HCT116 (cell line): ENCODE data around the gene LAMB4. TPM values are rescaled to one million over a fixed set of nuclear protein-coding genes. Genes with fewer than 3 reads are reported as not detected.

ENCODE experiments used
- ATAC-seq: fragments of 200-7000 bp; cut with Tn5 transposase; 2 replicates; pipeline ENCODE4 v1.9.1; 2020; ENCODE audit warnings: mild to moderate bottlenecking, moderate library complexity
- BruUV-seq: library from RNA; stranded (reverse); fragments of 400-500 nt; replicated peaks from 2 replicates; lab custom pipeline; 2021; lab: Mats Ljungman, UMichigan
- CTCF ChIA-PET: fragments of 300-600 bp; sonication (Branson Sonifier 250); formaldehyde crosslinking; loops from one replicate; lab custom pipeline; 2021; ENCODE audit warnings: antibody characterized with exemption; lab: Charles Lee
- POLR2A ChIA-PET: fragments of 300-600, 350-600 bp; sonication (Branson Sonifier 250); formaldehyde crosslinking; loops from one replicate; lab custom pipeline; 2021; ENCODE audit warnings: antibody characterized with exemption; lab: Charles Lee
- RAD21 ChIA-PET, 2 experiments: fragments of 300-600 bp; sonication (Branson Sonifier 250); formaldehyde crosslinking; loops; one replicate each; lab custom pipeline; 2023; ENCODE audit warnings: low total read pairs in 2 of 2; ENCODE audit not compliant: uncharacterized antibody in 2 of 2, unreplicated experiment in 2 of 2, low non-redundant PET in 1 of 2; lab: Charles Lee
- DNase-seq: peaks from one replicate; pipeline ENCODE4 v3.0.0-alpha.2; 2010; ENCODE audit warnings: low read depth, low spot score
- H2AFZ ChIP-seq: fragments of 200-600 bp; shearing (Covaris generic), sonication (generic); 2 replicates; pipeline ENCODE4 v1.6.1; 2017; ENCODE audit warnings: low read depth, mixed run types, mixed read lengths, antibody characterized with exemption, low read length; ENCODE audit not compliant: poor library complexity, severe bottlenecking
- H3K27ac ChIP-seq: 2 replicates; pipeline ENCODE4 v1.5.1; 2012; ENCODE audit warnings: low read depth, low read length
- H3K27me3 ChIP-seq: fragments of 200-600 bp; sonication (generic); 2 replicates; pipeline ENCODE4 v1.6.1; 2016; ENCODE audit warnings: mixed run types, low read length, mixed read lengths; ENCODE audit not compliant: insufficient read depth
- H3K36me3 ChIP-seq, 2 experiments: fragments of 200-500 bp in 1 of 2; fragments of 200-600 bp in 1 of 2; sonication (Bioruptor generic) in 1 of 2; sonication (generic) in 1 of 2; 2 replicates each; pipeline versions ENCODE4 v1.5.1 to v1.6.1; 2014 to 2016; ENCODE audit warnings: low read length in 2 of 2, inconsistent platforms in 1 of 2, mixed read lengths in 1 of 2, mixed run types in 1 of 2; ENCODE audit not compliant: insufficient read depth in 2 of 2, control insufficient read depth in 1 of 2
- H3K4me1 ChIP-seq, 2 experiments: fragments of 200-600 bp in 1 of 2; sonication (generic) in 1 of 2; 2 replicates each; pipeline versions ENCODE4 v1.5.1 to v1.6.1; 2012 to 2017; ENCODE audit warnings: low read length in 2 of 2, inconsistent platforms in 1 of 2, mild to moderate bottlenecking in 1 of 2, mixed read lengths in 1 of 2, mixed run types in 1 of 2, moderate library complexity in 1 of 2; ENCODE audit not compliant: insufficient read depth in 2 of 2, control insufficient read depth in 1 of 2
- H3K4me2 ChIP-seq: fragments of 200-600 bp; sonication (generic); 2 replicates; pipeline ENCODE4 v1.6.1; 2017; ENCODE audit warnings: mixed run types, low read length, mixed read lengths
- H3K4me3 ChIP-seq, 2 experiments: fragments of 200-600 bp in 1 of 2; sonication (generic) in 1 of 2; replicated peaks in 1 of 2; 2 replicates each; pipeline ENCODE4 v1.5.1; 2011 to 2016; ENCODE audit warnings: low read length in 2 of 2, control low read depth in 1 of 2, low read depth in 1 of 2, mild to moderate bottlenecking in 1 of 2, mixed read lengths in 1 of 2, mixed run types in 1 of 2
- H3K79me2 ChIP-seq: fragments of 200-600 bp; sonication (generic); 2 replicates; pipeline ENCODE4 v1.6.1; 2017; ENCODE audit warnings: mild to moderate bottlenecking, mixed run types, low read length, moderate library complexity, mixed read lengths; ENCODE audit not compliant: insufficient read depth
- H3K9ac ChIP-seq: fragments of 200-600 bp; sonication (generic); 2 replicates; pipeline ENCODE4 v1.6.1; 2016; ENCODE audit warnings: low read length, mixed read lengths
- H3K9me2 ChIP-seq: fragments of 200-600 bp; sonication (generic), shearing (Covaris generic); 2 replicates; pipeline ENCODE4 v1.6.1; 2017; ENCODE audit warnings: mixed run types, mild to moderate bottlenecking, moderate library complexity; ENCODE audit not compliant: insufficient read depth
- H3K9me3 ChIP-seq, 2 experiments: fragments of 200-500 bp in 1 of 2; fragments of 200-600 bp in 1 of 2; sonication (Bioruptor generic) in 1 of 2; sonication (generic) in 1 of 2; 2 replicates each; pipeline ENCODE4 v1.6.1; 2014 to 2017; ENCODE audit warnings: low read length in 2 of 2, mixed read lengths in 2 of 2, inconsistent platforms in 1 of 2, low read depth in 1 of 2, mild to moderate bottlenecking in 1 of 2, mixed run types in 1 of 2, moderate library complexity in 1 of 2; ENCODE audit not compliant: control insufficient read depth in 1 of 2, insufficient read depth in 1 of 2
- H4K20me1 ChIP-seq: fragments of 200-600 bp; sonication (generic), shearing (Covaris generic); 2 replicates; pipeline ENCODE4 v1.6.1; 2017; ENCODE audit warnings: mixed run types, mild to moderate bottlenecking, moderate library complexity; ENCODE audit not compliant: insufficient read depth
- CBX3 ChIP-seq: IDR thresholded peaks from 2 replicates; pipeline ENCODE4 v1.6.1; 2012; ENCODE audit warnings: low read depth
- CEBPB ChIP-seq: IDR thresholded peaks from 2 replicates; pipeline ENCODE4 v1.6.1; 2012; ENCODE audit warnings: low read depth
- EGR1 ChIP-seq: IDR thresholded peaks from 2 replicates; pipeline ENCODE4 v1.6.1; 2012; ENCODE audit warnings: low read depth
- ELF1 ChIP-seq: IDR thresholded peaks from 2 replicates; pipeline ENCODE4 v1.6.1; 2012; ENCODE audit warnings: low read depth, borderline replicate concordance
- EZH2 ChIP-seq: fragments of 200-600 bp; sonication (generic); IDR thresholded peaks from 2 replicates; pipeline ENCODE4 v1.6.1; 2017; ENCODE audit warnings: antibody characterized with exemption, mixed run types
- EZH2phosphoT487 ChIP-seq: fragments of 200-600 bp; IDR thresholded peaks from 2 replicates; pipeline ENCODE4 v1.6.1; 2018; ENCODE audit warnings: antibody characterized with exemption, borderline replicate concordance
- FOSL1 ChIP-seq: IDR thresholded peaks from 2 replicates; pipeline ENCODE4 v1.6.1; 2012; ENCODE audit warnings: low read depth
- JUND ChIP-seq: IDR thresholded peaks from 2 replicates; pipeline ENCODE4 v1.6.1; 2012
- POLR2A ChIP-seq: IDR thresholded peaks from 2 replicates; pipeline ENCODE4 v1.7.0; 2011; ENCODE audit warnings: borderline replicate concordance; ENCODE audit not compliant: insufficient read depth, insufficient read length; ENCODE audit errors: extremely low read depth
- POLR2AphosphoS5 ChIP-seq: IDR thresholded peaks from 2 replicates; pipeline ENCODE4 v1.6.1; 2011; ENCODE audit warnings: mild to moderate bottlenecking, low read depth, low read length, moderate library complexity
- RAD21 ChIP-seq: IDR thresholded peaks from 2 replicates; pipeline ENCODE4 v1.6.1; 2012; ENCODE audit warnings: low read depth, mild to moderate bottlenecking
- SRF ChIP-seq: IDR thresholded peaks from 2 replicates; pipeline ENCODE4 v1.6.1; 2012; ENCODE audit warnings: low read depth
- TCF7L2 ChIP-seq: IDR thresholded peaks from 2 replicates; pipeline ENCODE4 v1.7.0; 2011; ENCODE audit warnings: borderline replicate concordance, inconsistent platforms; ENCODE audit not compliant: insufficient read depth, insufficient read length; ENCODE audit errors: extremely low read depth
- YY1 ChIP-seq: IDR thresholded peaks from 2 replicates; pipeline ENCODE4 v1.6.1; 2011; ENCODE audit warnings: low read length, low read depth, moderate library complexity, mild to moderate bottlenecking; ENCODE audit not compliant: insufficient replicate concordance; ENCODE audit errors: extremely low read depth
- ZFX ChIP-seq: fragments of 450-650 bp; IDR thresholded peaks from 2 replicates; pipeline ENCODE4 v1.6.1; 2017
- ZNF274 ChIP-seq: fragments of 200-500 bp; sonication (Bioruptor generic); IDR thresholded peaks from 2 replicates; pipeline ENCODE4 v1.6.1; 2014; ENCODE audit warnings: mild to moderate bottlenecking, low read depth, low read length, inconsistent platforms
- intact Hi-C: fragments of 100-400 bp; cut with micrococcal nuclease; formaldehyde crosslinking; loops from 2 replicates; pipeline ENCODE4 v1.10.0; 2022
- total RNA-seq: library from RNA; stranded (reverse); gene quantifications from one replicate; pipeline ENCODE4 v1.2.1, GENCODE V29; 2021; ENCODE audit not compliant: unreplicated experiment
- TF ChIP-seq, protein P1 (sequence below): IDR thresholded peaks from 2 replicates; pipeline ENCODE4 v1.6.1; 2011; ENCODE audit warnings: mild to moderate bottlenecking, low read length, moderate library complexity; ENCODE audit not compliant: insufficient replicate concordance; ENCODE audit errors: extremely low read depth
- TF ChIP-seq, protein P2 (sequence below), 3 experiments: fragments of 200-600 bp in 1 of 3; sonication (generic) in 1 of 3; IDR thresholded peaks in 2 of 3; conservative IDR thresholded peaks in 1 of 3; 2 replicates each; pipeline ENCODE4 v1.5.1; 2012 to 2017; ENCODE audit warnings: low read depth in 2 of 3, low read length in 2 of 3, antibody characterized with exemption in 1 of 3, borderline replicate concordance in 1 of 3, control low read depth in 1 of 3, mild to moderate bottlenecking in 1 of 3, mixed read lengths in 1 of 3, mixed run types in 1 of 3, moderate library complexity in 1 of 3; ENCODE audit not compliant: insufficient read depth in 1 of 3
- TF ChIP-seq, protein P3 (sequence below): IDR thresholded peaks from 2 replicates; pipeline ENCODE4 v1.6.1; 2012
- TF ChIP-seq, protein P4 (sequence below): IDR thresholded peaks from 2 replicates; pipeline ENCODE4 v1.6.1; 2012; ENCODE audit warnings: low read depth

LAMB4 gene
- total RNA-seq, 1 experiment from 2014 or later, result not detected

DNA sequence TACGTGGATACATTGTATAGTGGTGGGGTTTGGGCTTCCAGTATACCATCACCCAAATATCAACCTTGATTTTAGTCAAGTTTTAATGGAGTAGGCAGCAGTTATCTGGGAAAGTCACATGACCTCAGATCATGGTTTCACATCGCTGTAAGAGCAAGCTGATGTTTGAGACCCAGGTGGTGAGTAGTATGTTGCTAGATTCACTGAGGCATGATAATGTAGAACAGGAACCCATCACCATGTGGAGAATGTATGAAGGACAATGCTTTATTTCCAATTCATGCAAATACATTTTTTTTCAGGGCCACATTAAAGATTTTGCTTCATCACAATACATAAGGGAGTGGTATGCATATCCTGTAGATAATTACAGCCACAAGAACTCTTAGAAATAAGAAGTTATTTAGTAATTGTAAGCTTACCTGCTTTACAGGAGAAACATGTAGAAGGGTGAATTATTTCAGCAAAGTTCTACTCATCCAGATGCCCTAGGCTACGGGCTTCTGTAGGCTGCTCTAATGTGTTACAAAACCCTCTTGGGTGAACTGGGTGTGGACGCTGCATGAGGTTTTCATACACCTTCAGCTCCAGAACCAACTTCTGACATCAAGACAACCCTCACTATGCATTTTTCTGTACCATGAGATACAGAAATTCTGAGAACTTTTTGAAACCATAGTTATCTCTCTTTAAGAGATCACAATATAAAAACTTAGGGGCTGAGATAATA is 27.6 kb upstream of the LAMB4 start:
- Histone ChIP-seq H3K79me2 (no peaks in the 10 kb centered on the region), H3K27ac (no peak overlapping the region), H3K27me3 (no peaks in the 10 kb centered on the region), H3K9ac (no peak overlapping the region), H3K4me3 (no peak overlapping the region), H3K9me2 (no peaks in the 10 kb centered on the region), H2AFZ (no peak overlapping the region), H3K9me3 (no peaks in the 10 kb centered on the region), H3K4me2 (no peak overlapping the region), H3K36me3 (no peaks in the 10 kb centered on the region), H3K4me1 (no peaks in the 10 kb centered on the region), H4K20me1 (no peaks in the 10 kb centered on the region)
- DNase-seq (no peak), ATAC-seq (no peak)
- POLR2A ChIA-PET, result no interaction called here
- intact Hi-C loops, result no loop called here
- RAD21 ChIA-PET, result no interaction called here
- CTCF ChIA-PET, result no interaction called here
- BruUV-seq, result no TSS peak
- TF ChIP-seq, protein P1, sequence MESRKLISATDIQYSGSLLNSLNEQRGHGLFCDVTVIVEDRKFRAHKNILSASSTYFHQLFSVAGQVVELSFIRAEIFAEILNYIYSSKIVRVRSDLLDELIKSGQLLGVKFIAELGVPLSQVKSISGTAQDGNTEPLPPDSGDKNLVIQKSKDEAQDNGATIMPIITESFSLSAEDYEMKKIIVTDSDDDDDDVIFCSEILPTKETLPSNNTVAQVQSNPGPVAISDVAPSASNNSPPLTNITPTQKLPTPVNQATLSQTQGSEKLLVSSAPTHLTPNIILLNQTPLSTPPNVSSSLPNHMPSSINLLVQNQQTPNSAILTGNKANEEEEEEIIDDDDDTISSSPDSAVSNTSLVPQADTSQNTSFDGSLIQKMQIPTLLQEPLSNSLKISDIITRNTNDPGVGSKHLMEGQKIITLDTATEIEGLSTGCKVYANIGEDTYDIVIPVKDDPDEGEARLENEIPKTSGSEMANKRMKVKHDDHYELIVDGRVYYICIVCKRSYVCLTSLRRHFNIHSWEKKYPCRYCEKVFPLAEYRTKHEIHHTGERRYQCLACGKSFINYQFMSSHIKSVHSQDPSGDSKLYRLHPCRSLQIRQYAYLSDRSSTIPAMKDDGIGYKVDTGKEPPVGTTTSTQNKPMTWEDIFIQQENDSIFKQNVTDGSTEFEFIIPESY, result no peak
- TF ChIP-seq EZH2 (no peak), POLR2AphosphoS5 (no peak), FOSL1 (no peak), JUND (no peak), EGR1 (no peak), TCF7L2 (no peak), ELF1 (no peak), ZNF274 (no peak), YY1 (no peak), EZH2phosphoT487 (no peak), SRF (no peak), RAD21 (no peak), CEBPB (no peak), POLR2A (no peak), ZFX (no peak), CBX3 (no peak)
- TF ChIP-seq, protein P2, sequence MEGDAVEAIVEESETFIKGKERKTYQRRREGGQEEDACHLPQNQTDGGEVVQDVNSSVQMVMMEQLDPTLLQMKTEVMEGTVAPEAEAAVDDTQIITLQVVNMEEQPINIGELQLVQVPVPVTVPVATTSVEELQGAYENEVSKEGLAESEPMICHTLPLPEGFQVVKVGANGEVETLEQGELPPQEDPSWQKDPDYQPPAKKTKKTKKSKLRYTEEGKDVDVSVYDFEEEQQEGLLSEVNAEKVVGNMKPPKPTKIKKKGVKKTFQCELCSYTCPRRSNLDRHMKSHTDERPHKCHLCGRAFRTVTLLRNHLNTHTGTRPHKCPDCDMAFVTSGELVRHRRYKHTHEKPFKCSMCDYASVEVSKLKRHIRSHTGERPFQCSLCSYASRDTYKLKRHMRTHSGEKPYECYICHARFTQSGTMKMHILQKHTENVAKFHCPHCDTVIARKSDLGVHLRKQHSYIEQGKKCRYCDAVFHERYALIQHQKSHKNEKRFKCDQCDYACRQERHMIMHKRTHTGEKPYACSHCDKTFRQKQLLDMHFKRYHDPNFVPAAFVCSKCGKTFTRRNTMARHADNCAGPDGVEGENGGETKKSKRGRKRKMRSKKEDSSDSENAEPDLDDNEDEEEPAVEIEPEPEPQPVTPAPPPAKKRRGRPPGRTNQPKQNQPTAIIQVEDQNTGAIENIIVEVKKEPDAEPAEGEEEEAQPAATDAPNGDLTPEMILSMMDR (IDR thresholded peaks at IDR 0.05 in 2 of 3, conservative IDR thresholded peaks at IDR 0.05 in 1 of 3; ENCODE audit: borderline replicate concordance in 1 of 3, insufficient read depth in 1 of 3, low read depth in 2 of 3, low read length in 2 of 3), result no peak
- TF ChIP-seq, protein P3, sequence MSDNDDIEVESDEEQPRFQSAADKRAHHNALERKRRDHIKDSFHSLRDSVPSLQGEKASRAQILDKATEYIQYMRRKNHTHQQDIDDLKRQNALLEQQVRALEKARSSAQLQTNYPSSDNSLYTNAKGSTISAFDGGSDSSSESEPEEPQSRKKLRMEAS, result no peak
- TF ChIP-seq, protein P4, sequence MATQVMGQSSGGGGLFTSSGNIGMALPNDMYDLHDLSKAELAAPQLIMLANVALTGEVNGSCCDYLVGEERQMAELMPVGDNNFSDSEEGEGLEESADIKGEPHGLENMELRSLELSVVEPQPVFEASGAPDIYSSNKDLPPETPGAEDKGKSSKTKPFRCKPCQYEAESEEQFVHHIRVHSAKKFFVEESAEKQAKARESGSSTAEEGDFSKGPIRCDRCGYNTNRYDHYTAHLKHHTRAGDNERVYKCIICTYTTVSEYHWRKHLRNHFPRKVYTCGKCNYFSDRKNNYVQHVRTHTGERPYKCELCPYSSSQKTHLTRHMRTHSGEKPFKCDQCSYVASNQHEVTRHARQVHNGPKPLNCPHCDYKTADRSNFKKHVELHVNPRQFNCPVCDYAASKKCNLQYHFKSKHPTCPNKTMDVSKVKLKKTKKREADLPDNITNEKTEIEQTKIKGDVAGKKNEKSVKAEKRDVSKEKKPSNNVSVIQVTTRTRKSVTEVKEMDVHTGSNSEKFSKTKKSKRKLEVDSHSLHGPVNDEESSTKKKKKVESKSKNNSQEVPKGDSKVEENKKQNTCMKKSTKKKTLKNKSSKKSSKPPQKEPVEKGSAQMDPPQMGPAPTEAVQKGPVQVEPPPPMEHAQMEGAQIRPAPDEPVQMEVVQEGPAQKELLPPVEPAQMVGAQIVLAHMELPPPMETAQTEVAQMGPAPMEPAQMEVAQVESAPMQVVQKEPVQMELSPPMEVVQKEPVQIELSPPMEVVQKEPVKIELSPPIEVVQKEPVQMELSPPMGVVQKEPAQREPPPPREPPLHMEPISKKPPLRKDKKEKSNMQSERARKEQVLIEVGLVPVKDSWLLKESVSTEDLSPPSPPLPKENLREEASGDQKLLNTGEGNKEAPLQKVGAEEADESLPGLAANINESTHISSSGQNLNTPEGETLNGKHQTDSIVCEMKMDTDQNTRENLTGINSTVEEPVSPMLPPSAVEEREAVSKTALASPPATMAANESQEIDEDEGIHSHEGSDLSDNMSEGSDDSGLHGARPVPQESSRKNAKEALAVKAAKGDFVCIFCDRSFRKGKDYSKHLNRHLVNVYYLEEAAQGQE, result no peak
- TF ChIP-seq, all 23 proteins: peak for 0
